Fibroblast of lung (primary cell): Measurements from ENCODE around the gene RPL28. TPM values are rescaled to one million over a fixed set of nuclear protein-coding genes. Genes with fewer than 3 reads are reported as not detected.
"Not testable (repeated sequence)": the region's sequence is repeated elsewhere in the genome, so short reads cannot be mapped to it uniquely, and the experiment has no call there.

ENCODE experiments used
- DNase-seq, 2 donors: peaks; one replicate each; pipeline versions ENCODE4 v3.0.0 to v3.0.0-alpha.2; 2010; ENCODE audit warnings: low read depth in 2 of 2
- H2AFZ ChIP-seq: 2 replicates; pipeline ENCODE4 v1.5.1; 2012; ENCODE audit warnings: low read length, control low read depth, inconsistent platforms
- H3K27ac ChIP-seq: 2 replicates; pipeline ENCODE4 v1.5.1; 2011; ENCODE audit warnings: low read length, control low read depth; ENCODE audit not compliant: insufficient read depth
- H3K27me3 ChIP-seq: 2 replicates; pipeline ENCODE4 v1.5.1; 2011; ENCODE audit warnings: mild to moderate bottlenecking, low read length; ENCODE audit not compliant: control insufficient read depth, insufficient read depth
- H3K36me3 ChIP-seq: 2 replicates; pipeline ENCODE4 v1.5.1; 2011; ENCODE audit warnings: low read length; ENCODE audit not compliant: control insufficient read depth, insufficient read depth
- H3K4me1 ChIP-seq: 2 replicates; pipeline ENCODE4 v1.5.1; 2011; ENCODE audit warnings: low read length; ENCODE audit not compliant: control insufficient read depth, insufficient read depth; ENCODE audit errors: extremely low read depth
- H3K4me2 ChIP-seq: 2 replicates; pipeline ENCODE4 v1.5.1; 2011; ENCODE audit warnings: low read length, control low read depth; ENCODE audit not compliant: insufficient read depth; ENCODE audit errors: extremely low read depth
- H3K4me3 ChIP-seq, 4 experiments: fragments of 200-600 bp in 1 of 4; sonication (generic) in 1 of 4; replicated peaks in 1 of 4; 2 replicates each; pipeline ENCODE4 v1.5.1; 2011 to 2016; ENCODE audit warnings: low read length in 4 of 4, low read depth in 3 of 4, mild to moderate bottlenecking in 3 of 4, control low read depth in 2 of 4, inconsistent platforms in 1 of 4, mixed read lengths in 1 of 4; ENCODE audit not compliant: insufficient read depth in 1 of 4; ENCODE audit errors: control extremely low read depth in 1 of 4
- H3K79me2 ChIP-seq: 2 replicates; pipeline ENCODE4 v1.5.1; 2012; ENCODE audit warnings: mild to moderate bottlenecking, low read length, inconsistent platforms; ENCODE audit not compliant: control insufficient read depth, insufficient read depth
- H3K9ac ChIP-seq: 2 replicates; pipeline ENCODE4 v1.5.1; 2011; ENCODE audit warnings: mild to moderate bottlenecking, low read length, control low read depth; ENCODE audit not compliant: insufficient read depth
- H3K9me3 ChIP-seq: 2 replicates; pipeline ENCODE4 v1.5.1; 2012; ENCODE audit warnings: low read depth, low read length; ENCODE audit not compliant: control insufficient read depth, insufficient read depth
- H4K20me1 ChIP-seq: 2 replicates; pipeline ENCODE4 v1.5.1; 2011; ENCODE audit warnings: low read length; ENCODE audit not compliant: control insufficient read depth, insufficient read depth; ENCODE audit errors: extremely low read depth
- CTCF ChIP-seq, 2 donors: IDR thresholded peaks in 1 of 2; conservative IDR thresholded peaks in 1 of 2; 1 replicate in 1 of 2; 2 replicates in 1 of 2; pipeline ENCODE4 v1.5.1; 2011 to 2012; ENCODE audit warnings: low read length in 2 of 2, control low read depth in 1 of 2, inconsistent platforms in 1 of 2, low read depth in 1 of 2, mild to moderate bottlenecking in 1 of 2
- EZH2 ChIP-seq: IDR thresholded peaks from 2 replicates; pipeline ENCODE4 v1.5.1; 2012; ENCODE audit warnings: low read length, control low read depth, mild to moderate bottlenecking; ENCODE audit errors: missing control alignments
- polyA plus RNA-seq, 2 donors: library from polyadenylated mRNA; depleted of rRNA in 1 of 2; stranded (reverse) in 1 of 2; unstranded in 1 of 2; fragments of >200 nt; gene quantifications; 2 replicates each; pipeline ENCODE4 v1.2.1, GENCODE V29; 2011 to 2012; ENCODE audit warnings: missing spikeins in 1 of 2
- total RNA-seq: library from RNA; depleted of rRNA; stranded (reverse); fragments of >200 nt; gene quantifications from 2 replicates; pipeline ENCODE4 v1.2.1, GENCODE V29; 2014

Gene RPL28
- total and polyA plus RNA-seq, 2 donors (not counting 1 experiment from before 2014, with no cell fraction given): 146 to 665 TPM

GRCh38 chr19:55398200-55398925, 12.6 kb downstream of the RPL28 start:
- no peak overlapping the region for H3K4me3 ChIP-seq
- H3K4me1 ChIP-seq: no peaks in the 10 kb centered on the region
- H3K9ac ChIP-seq: no peak overlapping the region
- no peak overlapping the region for H3K4me2 ChIP-seq
- no peaks in the 10 kb centered on the region for H3K9me3 ChIP-seq
- no peak for DNase-seq
- TF ChIP-seq EZH2: no peak
- no peak for TF ChIP-seq CTCF (conservative IDR thresholded peaks at IDR 0.05 in 1 of 2, IDR thresholded peaks at IDR 0.05 in 1 of 2; ENCODE audit: low read depth in 1 of 2, low read length in 2 of 2)
- H2AFZ ChIP-seq: no peak overlapping the region
- peaks cover 6% of the 10 kb centered on the region for H3K79me2 ChIP-seq
- no peaks in the 10 kb centered on the region for H4K20me1 ChIP-seq
- no peaks in the 10 kb centered on the region for H3K36me3 ChIP-seq
- H3K27ac ChIP-seq: no peak overlapping the region
- H3K27me3 ChIP-seq: no peaks in the 10 kb centered on the region

- peaks cover under 1% of the 10 kb centered on the region for H4K20me1 ChIP-seq
- H3K4me1 ChIP-seq: peaks cover 4% of the 10 kb centered on the region
- H3K9ac ChIP-seq: no peak overlapping the region
- H3K9me3 ChIP-seq: no peaks in the 10 kb centered on the region
- no peaks in the 10 kb centered on the region for H3K27me3 ChIP-seq
- H3K4me2 ChIP-seq: no peak overlapping the region
- no peak for DNase-seq
- peaks cover 19% of the 10 kb centered on the region for H3K79me2 ChIP-seq
- no peak overlapping the region for H3K27ac ChIP-seq
- no peak overlapping the region for H3K4me3 ChIP-seq
- peaks cover 6% of the 10 kb centered on the region for H3K36me3 ChIP-seq
- TF ChIP-seq EZH2 (no peak), CTCF (conservative IDR thresholded peaks at IDR 0.05 in 1 of 2, IDR thresholded peaks at IDR 0.05 in 1 of 2; ENCODE audit: low read depth in 1 of 2, low read length in 2 of 2) (no peak)
- no peak overlapping the region for H2AFZ ChIP-seq
These were observed 14.8 kb downstream of the RPL28 start for GRCh38 chr19:55400281-55401087.

- H3K4me1 ChIP-seq: peaks cover 13% of the 10 kb centered on the region
These were observed 15.7 kb downstream of the RPL28 start for GRCh38 chr19:55401390-55401789.

More at GRCh38 chr19:55401390-55401789, 15.7 kb downstream of the RPL28 start:
- H3K9me3 ChIP-seq, H3K27me3 ChIP-seq, H3K9ac ChIP-seq, DNase-seq, H2AFZ ChIP-seq, H3K4me2 ChIP-seq, H3K27ac ChIP-seq, H4K20me1 ChIP-seq, H3K4me3 ChIP-seq: not testable (repeated sequence)
- peaks cover 15% of the 10 kb centered on the region for H3K36me3 ChIP-seq
- peaks cover 28% of the 10 kb centered on the region for H3K79me2 ChIP-seq
